ENCODE results near the gene STRN4. TPM values are rescaled to one million over a fixed set of nuclear protein-coding genes. Genes with fewer than 3 reads are reported as not detected.

STRN4 gene
- total RNA-seq, result 100 to 1,000 TPM; 125 to 152 (median 125) TPM
- 33.1 TPM for total RNA-seq (2013)

- DNase-seq, result peak; percentile 44 to 84
- no peaks in the 10 kb centered on the region for H3K27me3 ChIP-seq (ENCODE audit: control insufficient read depth, insufficient read depth, low read length)
- peak within 1 kb of the TSS; percentile 75 for H3K4me3 ChIP-seq (ENCODE audit: low read length)
- Mint-ChIP-seq H3K4me1 (peaks cover 35 to 50% of the 10 kb centered on the region in 2 donors), H3K36me3 (no peaks in the 10 kb centered on the region), H3K4me3 (peak within 1 kb of the TSS; percentile 93), H3K9me3 (no peaks in the 10 kb centered on the region), H3K27ac (peak within 1 kb of the TSS; percentile 70 to 88), H3K27me3 (ENCODE audit: low read depth in 2 of 2) (no peaks in the 10 kb centered on the region)
- no peak for TF ChIP-seq CTCF (IDR thresholded peaks at IDR 0.05)
- peak; percentile 77 to 88 (median 84) for ATAC-seq
- peaks cover 30% of the 10 kb centered on the region for H3K4me1 ChIP-seq (ENCODE audit: control insufficient read depth, insufficient read depth, low read length)
- H3K36me3 ChIP-seq (ENCODE audit: control insufficient read depth, insufficient read depth, low read length), result no peaks in the 10 kb centered on the region
- WGBS (ENCODE audit: insufficient coverage), result under 1% methylated on average over 66 of the region's 74 CpGs
- no peaks in the 10 kb centered on the region for H3K9me3 ChIP-seq (ENCODE audit: control insufficient read depth, insufficient read depth, low read length)
- peak within 1 kb of the TSS; percentile 64 for H3K27ac ChIP-seq (ENCODE audit: low read length)
- intact Hi-C loops (cut with micrococcal nuclease), result no loop called here
These were observed at the start of gene STRN4 for GRCh38 chr19:46746281-46747057. Gene STRN4 (minus strand): TSS chr19:46746450. CDS start chr19:46746430, 20 bp downstream.

- peak in 1 of 2 donors; percentile 82 for DNase-seq
- H3K9me3 Mint-ChIP-seq, result no peaks in the 10 kb centered on the region
- no peak for ATAC-seq
- Histone ChIP-seq H3K27ac (ENCODE audit: low read length) (no peak overlapping the region), H3K4me3 (ENCODE audit: low read length) (no peak overlapping the region), H3K4me1 (ENCODE audit: control insufficient read depth, insufficient read depth, low read length) (peaks cover 30% of the 10 kb centered on the region), H3K27me3 (ENCODE audit: control insufficient read depth, insufficient read depth, low read length) (no peaks in the 10 kb centered on the region), H3K36me3 (ENCODE audit: control insufficient read depth, insufficient read depth, low read length) (no peaks in the 10 kb centered on the region), H3K9me3 (ENCODE audit: control insufficient read depth, insufficient read depth, low read length) (no peaks in the 10 kb centered on the region)
- TF ChIP-seq CTCF (IDR thresholded peaks at IDR 0.05), result no peak
- 18% methylated on average over 5 of the region's 5 CpGs for WGBS (ENCODE audit: insufficient coverage)
- intact Hi-C loops (cut with micrococcal nuclease), result no loop called here
- H3K36me3 Mint-ChIP-seq, result no peaks in the 10 kb centered on the region
- no peak overlapping the region for H3K27ac Mint-ChIP-seq
- no peak overlapping the region for H3K4me3 Mint-ChIP-seq
- H3K27me3 Mint-ChIP-seq (ENCODE audit: low read depth in 2 of 2), result no peaks in the 10 kb centered on the region
- peaks cover 18 to 33% of the 10 kb centered on the region in 2 donors for H3K4me1 Mint-ChIP-seq
These were observed 45.7 kb upstream of the STRN4 start for GRCh38 chr19:46791944-46792343.

GRCh38 chr19:46789371-46789770 is 43.1 kb upstream of the STRN4 start:
- Histone ChIP-seq H3K9me3 (ENCODE audit: control insufficient read depth, insufficient read depth, low read length) (no peaks in the 10 kb centered on the region), H3K4me1 (ENCODE audit: control insufficient read depth, insufficient read depth, low read length) (peaks cover 55% of the 10 kb centered on the region), H3K4me3 (ENCODE audit: low read length) (no peak overlapping the region), H3K27me3 (ENCODE audit: control insufficient read depth, insufficient read depth, low read length) (no peaks in the 10 kb centered on the region), H3K36me3 (ENCODE audit: control insufficient read depth, insufficient read depth, low read length) (no peaks in the 10 kb centered on the region), H3K27ac (ENCODE audit: low read length) (no peak overlapping the region)
- intact Hi-C loops (cut with micrococcal nuclease), result no loop called here
- ATAC-seq, result no peak
- Mint-ChIP-seq H3K36me3 (no peaks in the 10 kb centered on the region), H3K4me3 (peak overlapping the region; percentile 47), H3K4me1 (peaks cover 43 to 59% of the 10 kb centered on the region in 2 donors), H3K27me3 (ENCODE audit: low read depth in 2 of 2) (no peaks in the 10 kb centered on the region), H3K9me3 (no peaks in the 10 kb centered on the region), H3K27ac (peak overlapping the region; percentile 10 to 77)
- no peak for DNase-seq
- WGBS (ENCODE audit: insufficient coverage), result 94% methylated on average over 8 of the region's 8 CpGs
- no peak for TF ChIP-seq CTCF (IDR thresholded peaks at IDR 0.05)

All from natural killer cell (primary cell).